Hepatocyte (in vitro differentiated cells): ENCODE data around the gene PARP8. TPM values are rescaled to one million over a fixed set of nuclear protein-coding genes. Genes with fewer than 3 reads are reported as not detected.

ENCODE experiments used
- DNase-seq: peaks from one replicate; pipeline ENCODE4 v3.0.0-alpha.2; 2016; ENCODE audit warnings: low spot score
- H2AFZ ChIP-seq: fragments of 200-600 bp; sonication (generic); 2 replicates; pipeline ENCODE4 v1.6.0; 2016; ENCODE audit warnings: antibody characterized with exemption, mild to moderate bottlenecking
- H3K27ac ChIP-seq: fragments of 200-600 bp; sonication (generic); 2 replicates; pipeline ENCODE4 v1.5.1; 2016; ENCODE audit warnings: mild to moderate bottlenecking
- H3K27me3 ChIP-seq: fragments of 200-600 bp; sonication (generic); 2 replicates; pipeline ENCODE4 v1.6.1; 2016
- H3K36me3 ChIP-seq: fragments of 200-600 bp; sonication (generic); replicated peaks from 2 replicates; pipeline ENCODE4 v1.5.1; 2016; ENCODE audit warnings: low read depth; ENCODE audit not compliant: insufficient read depth
- H3K4me1 ChIP-seq: fragments of 200-600 bp; sonication (generic); 2 replicates; pipeline ENCODE4 v1.5.1; 2016; ENCODE audit warnings: mild to moderate bottlenecking, moderate library complexity; ENCODE audit not compliant: insufficient read depth
- H3K4me2 ChIP-seq: fragments of 200-600 bp; sonication (generic); 2 replicates; pipeline ENCODE4 v1.6.0; 2016
- H3K4me3 ChIP-seq: fragments of 200-600 bp; sonication (generic); 2 replicates; pipeline ENCODE4 v1.5.1; 2016; ENCODE audit warnings: mild to moderate bottlenecking
- H3K79me2 ChIP-seq: fragments of 200-600 bp; sonication (generic); 2 replicates; pipeline ENCODE4 v1.6.0; 2017; ENCODE audit warnings: mild to moderate bottlenecking
- H3K9me2 ChIP-seq: fragments of 200-600 bp; sonication (generic); replicated peaks from 2 replicates; pipeline ENCODE4 v1.6.0; 2017; ENCODE audit warnings: mild to moderate bottlenecking; ENCODE audit not compliant: insufficient read depth
- H3K9me3 ChIP-seq: fragments of 200-600 bp; sonication (generic); 2 replicates; pipeline ENCODE4 v1.5.1; 2016; ENCODE audit warnings: low read depth, mild to moderate bottlenecking
- H4K20me1 ChIP-seq: fragments of 200-600 bp; sonication (generic); 2 replicates; pipeline ENCODE4 v1.6.0; 2016; ENCODE audit warnings: mild to moderate bottlenecking; ENCODE audit not compliant: insufficient read depth, poor library complexity, severe bottlenecking
- CTCF ChIP-seq: fragments of 200-600 bp; sonication (generic); IDR thresholded peaks from 2 replicates; pipeline ENCODE4 v1.5.1; 2016; ENCODE audit warnings: antibody characterized with exemption, mild to moderate bottlenecking; ENCODE audit not compliant: poor library complexity
- EZH2 ChIP-seq: fragments of 200-600 bp; sonication (generic); IDR thresholded peaks from 2 replicates; pipeline ENCODE4 v1.6.1; 2016; ENCODE audit warnings: antibody characterized with exemption, mild to moderate bottlenecking, borderline replicate concordance
- EZH2phosphoT487 ChIP-seq: fragments of 200-600 bp; sonication (generic); IDR thresholded peaks from one replicate; pipeline ENCODE4 v1.6.1; 2018; ENCODE audit warnings: antibody characterized with exemption, mild to moderate bottlenecking, low read depth, moderate library complexity; ENCODE audit not compliant: unreplicated experiment, severe bottlenecking
- WGBS: methylation state at CpG from one replicate; pipeline ENCODE4 v1.1.6; 2016; ENCODE audit warnings: low lambda C conversion rate; ENCODE audit errors: missing lambda C conversion rate; 5-methylcytosine and 5-hydroxymethylcytosine counted together
- polyA plus RNA-seq: library from polyadenylated mRNA; unstranded; fragments of >200 nt; fragmentation: Nextera tagmentation; extraction: Ambion mirVana; gene quantifications from 2 replicates; pipeline ENCODE4 v1.2.1, GENCODE V29; 2016
- total RNA-seq: library from RNA; depleted of rRNA; stranded (reverse); fragments of >200 nt; gene quantifications from 2 replicates; pipeline ENCODE4 v1.2.3, GENCODE V29; 2014

The PARP8 gene
- total and polyA plus RNA-seq, 2 experiments from 2014 or later, result 11.9 to 18.0 TPM

GRCh38 chr5:50856401-50857119 lies 190.1 kb downstream of the PARP8 start:
- DNase-seq, result no peak
- no peaks in the 10 kb centered on the region for H3K79me2 ChIP-seq
- H3K4me3 ChIP-seq, result no peak overlapping the region
- H3K4me1 ChIP-seq, result no peaks in the 10 kb centered on the region
- 78% methylated on average over 3 of the region's 3 CpGs for WGBS
- H3K9me3 ChIP-seq, result no peaks in the 10 kb centered on the region
- no peaks in the 10 kb centered on the region for H3K36me3 ChIP-seq
- H3K27ac ChIP-seq, result no peak overlapping the region
- no peak overlapping the region for H2AFZ ChIP-seq
- H3K4me2 ChIP-seq, result no peak overlapping the region
- no peak for TF ChIP-seq EZH2
- TF ChIP-seq CTCF, result no peak
- TF ChIP-seq EZH2phosphoT487, result no peak
- H3K9me2 ChIP-seq, result no peaks in the 10 kb centered on the region
- H4K20me1 ChIP-seq, result no peaks in the 10 kb centered on the region
- no peaks in the 10 kb centered on the region for H3K27me3 ChIP-seq

GRCh38 chr5:50863534-50864170 lies 197.2 kb downstream of the PARP8 start:
- no peaks in the 10 kb centered on the region for H3K36me3 ChIP-seq
- 91% methylated on average over 3 of the region's 3 CpGs for WGBS
- no peaks in the 10 kb centered on the region for H3K27me3 ChIP-seq

GRCh38 chr5:50864466-50864865 lies 198.0 kb downstream of the PARP8 start:
- Histone ChIP-seq H3K9me3 (no peaks in the 10 kb centered on the region), H3K4me1 (no peaks in the 10 kb centered on the region), H3K36me3 (no peaks in the 10 kb centered on the region), H3K4me2 (no peak overlapping the region), H4K20me1 (no peaks in the 10 kb centered on the region), H3K27me3 (no peaks in the 10 kb centered on the region), H3K4me3 (no peak overlapping the region), H2AFZ (no peak overlapping the region), H3K79me2 (no peaks in the 10 kb centered on the region), H3K27ac (no peak overlapping the region), H3K9me2 (no peaks in the 10 kb centered on the region)
- TF ChIP-seq EZH2, result no peak
- no peak for TF ChIP-seq EZH2phosphoT487
- TF ChIP-seq CTCF, result no peak
- 62% methylated on average over 2 of the region's 2 CpGs for WGBS
- no peak for DNase-seq

More at GRCh38 chr5:50863534-50864170, 197.2 kb downstream of the PARP8 start:
- no peaks in the 10 kb centered on the region for H4K20me1 ChIP-seq
- H3K79me2 ChIP-seq, result no peaks in the 10 kb centered on the region
- DNase-seq, result no peak
- H3K9me2 ChIP-seq, result no peaks in the 10 kb centered on the region
- no peaks in the 10 kb centered on the region for H3K4me1 ChIP-seq
- H3K27ac ChIP-seq, result no peak overlapping the region
- H3K4me2 ChIP-seq, result no peak overlapping the region
- TF ChIP-seq EZH2 (no peak), CTCF (no peak), EZH2phosphoT487 (no peak)
- no peak overlapping the region for H2AFZ ChIP-seq
- H3K4me3 ChIP-seq, result no peak overlapping the region
- no peaks in the 10 kb centered on the region for H3K9me3 ChIP-seq
